ENCODE measurements around the gene ZFP30. TPM values are rescaled to one million over a fixed set of nuclear protein-coding genes. Genes with fewer than 3 reads are reported as not detected.
"Not testable (repeated sequence)": the region's sequence is repeated elsewhere in the genome, so short reads cannot be mapped to it uniquely, and the experiment has no call there.

Gene ZFP30
- total and polyA plus RNA-seq, 4 donors: 2.0 to 20.7 (median 6.7) TPM

DNA sequence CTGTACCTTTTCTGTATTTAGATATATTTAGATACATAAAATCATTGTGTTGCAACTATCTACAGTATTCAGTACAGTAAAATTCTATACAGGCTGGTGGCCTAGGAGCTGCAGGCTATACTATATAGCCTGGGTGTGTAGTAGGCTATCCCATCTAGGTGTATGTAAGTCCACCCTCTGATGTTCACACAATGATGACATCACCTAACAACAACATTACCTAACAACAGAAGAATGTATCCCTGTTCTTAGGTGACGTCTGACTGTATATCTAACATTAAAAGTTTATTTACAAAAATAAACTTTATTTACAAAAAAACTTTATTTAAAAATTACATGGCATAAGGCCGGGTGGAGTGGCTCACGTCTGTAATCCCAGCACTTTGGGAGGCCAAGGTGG is 28.3 kb upstream of the ZFP30 start:
- Histone ChIP-seq H3K9ac (ENCODE audit: insufficient read depth in 1 of 2, low read length in 2 of 2) (no peak overlapping the region), H3K27me3 (ENCODE audit: control insufficient read depth in 3 of 3, insufficient read depth in 3 of 3, low read length in 2 of 3) (no peaks in the 10 kb centered on the region), H3K27ac (ENCODE audit: low read depth in 1 of 2, low read length in 1 of 2) (no peak overlapping the region), H3K4me1 (ENCODE audit: control insufficient read depth in 5 of 5, insufficient read depth in 5 of 5, low read length in 5 of 5) (no peaks in the 10 kb centered on the region), H3K9me3 (ENCODE audit: control insufficient read depth in 4 of 4, insufficient read depth in 3 of 4, low read length in 3 of 4) (peaks cover 3 to 13% (median 7%) of the 10 kb centered on the region in 4 donors), H3K4me3 (no peak overlapping the region), H3K36me3 (ENCODE audit: control insufficient read depth in 4 of 4, insufficient read depth in 4 of 4, low read length in 4 of 4) (peaks cover 2 to 20% (median 12%) of the 10 kb centered on the region in 4 donors)
- ATAC-seq (ENCODE audit: insufficient read depth, low FRiP score) (no peak), DNase-seq (no peak)
- 92 to 93% methylated on average over 3 of the region's 3 CpGs for WGBS, 2 donors
- TF ChIP-seq, protein P1, sequence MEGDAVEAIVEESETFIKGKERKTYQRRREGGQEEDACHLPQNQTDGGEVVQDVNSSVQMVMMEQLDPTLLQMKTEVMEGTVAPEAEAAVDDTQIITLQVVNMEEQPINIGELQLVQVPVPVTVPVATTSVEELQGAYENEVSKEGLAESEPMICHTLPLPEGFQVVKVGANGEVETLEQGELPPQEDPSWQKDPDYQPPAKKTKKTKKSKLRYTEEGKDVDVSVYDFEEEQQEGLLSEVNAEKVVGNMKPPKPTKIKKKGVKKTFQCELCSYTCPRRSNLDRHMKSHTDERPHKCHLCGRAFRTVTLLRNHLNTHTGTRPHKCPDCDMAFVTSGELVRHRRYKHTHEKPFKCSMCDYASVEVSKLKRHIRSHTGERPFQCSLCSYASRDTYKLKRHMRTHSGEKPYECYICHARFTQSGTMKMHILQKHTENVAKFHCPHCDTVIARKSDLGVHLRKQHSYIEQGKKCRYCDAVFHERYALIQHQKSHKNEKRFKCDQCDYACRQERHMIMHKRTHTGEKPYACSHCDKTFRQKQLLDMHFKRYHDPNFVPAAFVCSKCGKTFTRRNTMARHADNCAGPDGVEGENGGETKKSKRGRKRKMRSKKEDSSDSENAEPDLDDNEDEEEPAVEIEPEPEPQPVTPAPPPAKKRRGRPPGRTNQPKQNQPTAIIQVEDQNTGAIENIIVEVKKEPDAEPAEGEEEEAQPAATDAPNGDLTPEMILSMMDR (IDR thresholded peaks at IDR 0.05; ENCODE audit: control extremely low read depth, extremely low read depth): no peak

DNA sequence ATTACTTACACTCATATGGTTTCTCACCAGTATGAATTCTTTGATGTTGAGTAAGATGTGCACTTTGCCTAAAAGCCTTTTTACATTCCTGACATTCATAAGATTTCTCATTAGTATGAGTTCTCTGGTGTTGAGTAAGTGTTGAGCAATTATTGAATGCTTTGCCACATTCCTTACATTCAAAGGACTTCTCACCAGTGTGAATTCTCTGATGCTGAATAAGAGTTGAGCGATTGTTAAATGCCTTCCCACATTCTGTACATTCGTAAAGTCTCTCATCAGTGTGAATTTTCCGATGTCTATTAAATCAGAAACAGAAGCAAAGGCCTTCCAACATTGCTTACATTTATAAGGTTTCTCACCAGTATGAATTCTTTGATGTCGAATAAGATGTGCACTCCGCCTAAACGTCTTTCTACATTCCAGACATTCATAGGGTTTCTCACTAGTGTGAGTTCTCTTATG is 14.2 kb upstream of the ZFP30 start:
- ATAC-seq (ENCODE audit: insufficient read depth, low FRiP score): no peak
- 93 to 95% methylated on average over 6 of the region's 6 CpGs for WGBS, 2 donors
- Histone ChIP-seq H3K27me3 (ENCODE audit: control insufficient read depth in 3 of 3, insufficient read depth in 3 of 3, low read length in 2 of 3) (no peaks in the 10 kb centered on the region), H3K27ac (ENCODE audit: low read depth in 1 of 2, low read length in 1 of 2) (no peak overlapping the region), H3K4me1 (ENCODE audit: control insufficient read depth in 5 of 5, insufficient read depth in 5 of 5, low read length in 5 of 5) (no peaks in the 10 kb centered on the region), H3K4me3 (no peak overlapping the region), H3K36me3 (ENCODE audit: control insufficient read depth in 4 of 4, insufficient read depth in 4 of 4, low read length in 4 of 4) (no peaks in the 10 kb centered on the region), H3K9ac (ENCODE audit: insufficient read depth in 1 of 2, low read length in 2 of 2) (no peak overlapping the region), H3K9me3 (ENCODE audit: control insufficient read depth in 4 of 4, insufficient read depth in 3 of 4, low read length in 3 of 4) (peaks cover 8 to 38% (median 24%) of the 10 kb centered on the region in 4 donors)
- DNase-seq: no peak
- TF ChIP-seq, protein P1 (IDR thresholded peaks at IDR 0.05; ENCODE audit: control extremely low read depth, extremely low read depth): no peak

DNA sequence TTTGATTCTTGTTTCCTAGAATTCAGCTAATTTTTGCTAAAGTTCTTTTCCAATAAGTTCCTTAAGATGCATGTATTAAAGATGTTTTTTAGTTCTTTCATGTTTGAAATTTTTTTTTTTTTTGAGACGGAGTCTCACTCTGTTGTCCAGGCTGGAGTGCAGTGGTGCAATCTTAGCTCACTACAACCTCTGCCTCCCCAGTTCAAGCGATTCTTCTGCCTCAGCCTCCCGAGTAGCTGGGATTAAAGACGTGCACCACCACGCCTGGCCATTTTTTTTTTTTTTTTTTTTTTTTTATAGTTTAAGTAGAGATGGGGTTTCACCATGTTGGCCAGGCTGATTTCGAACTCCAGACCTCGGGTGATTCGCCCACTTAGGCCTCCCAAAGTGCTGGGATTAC is 1.9 kb upstream of the ZFP30 start:
- not testable (repeated sequence) for ATAC-seq (ENCODE audit: insufficient read depth, low FRiP score); H3K27ac ChIP-seq (ENCODE audit: low read depth in 1 of 2, low read length in 1 of 2)
- 93 to 98% methylated on average over 8 of the region's 8 CpGs for WGBS, 2 donors

DNA sequence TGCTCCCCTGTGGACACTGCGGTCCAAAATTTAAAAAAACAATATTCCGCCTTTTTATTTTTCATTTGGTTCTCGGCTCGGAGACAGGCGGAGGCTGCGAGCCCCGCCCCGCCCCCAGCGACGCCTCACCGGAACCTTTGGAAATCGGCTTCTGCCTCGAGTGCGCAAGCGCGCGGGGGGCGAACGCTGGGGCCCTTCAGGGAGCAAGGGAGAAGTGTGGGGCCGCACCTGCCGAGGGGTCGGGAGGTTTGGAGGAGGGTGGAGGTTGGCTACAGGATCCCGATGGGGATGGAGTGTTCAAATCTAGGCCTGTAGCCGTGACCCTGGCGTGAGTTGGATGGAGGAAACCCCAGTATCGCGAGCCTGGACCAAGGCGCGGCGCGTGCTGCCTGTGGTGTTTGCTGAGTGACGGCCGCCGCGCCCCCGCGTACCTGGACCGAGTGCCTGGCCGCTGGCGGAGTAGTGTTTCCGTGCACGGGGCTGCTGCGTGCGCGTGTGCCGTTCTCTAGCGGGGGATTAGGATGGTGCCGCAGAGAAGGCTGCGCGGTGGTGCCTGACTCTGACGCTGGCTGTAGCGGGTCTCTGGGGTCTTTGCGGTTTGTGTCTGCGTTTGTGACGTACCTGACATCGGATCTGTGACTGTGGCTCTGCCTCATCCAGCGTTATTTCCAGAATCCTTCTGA is 565 bp upstream of the ZFP30 start:
- 0 to 1% methylated on average over 55 to 57 of the region's 57 CpGs for WGBS, 2 donors
- DNase-seq (peak; percentile 91 to 92 (median 91)), ATAC-seq (ENCODE audit: insufficient read depth, low FRiP score) (peak; percentile 73)
- H3K9ac ChIP-seq (ENCODE audit: insufficient read depth in 1 of 2, low read length in 2 of 2): peak overlapping the region; percentile 69 to 89
- peaks cover 0 to 20% (median 3%) of the 10 kb centered on the region in 5 donors for H3K4me1 ChIP-seq (ENCODE audit: control insufficient read depth in 5 of 5, insufficient read depth in 5 of 5, low read length in 5 of 5)
- H3K4me3 ChIP-seq: peak overlapping the region; percentile 60
- H3K27ac ChIP-seq (ENCODE audit: low read depth in 1 of 2, low read length in 1 of 2): peak overlapping the region; percentile 89 to 93
- no peaks in the 10 kb centered on the region for H3K27me3 ChIP-seq (ENCODE audit: control insufficient read depth in 3 of 3, insufficient read depth in 3 of 3, low read length in 2 of 3)
- TF ChIP-seq, protein P1 (IDR thresholded peaks at IDR 0.05; ENCODE audit: control extremely low read depth, extremely low read depth): no peak
- peaks cover 0 to 2% (median 0%) of the 10 kb centered on the region in 4 donors for H3K9me3 ChIP-seq (ENCODE audit: control insufficient read depth in 4 of 4, insufficient read depth in 3 of 4, low read length in 3 of 4)
- no peaks in the 10 kb centered on the region for H3K36me3 ChIP-seq (ENCODE audit: control insufficient read depth in 4 of 4, insufficient read depth in 4 of 4, low read length in 4 of 4)

More for the DNA sequence above, 1.9 kb upstream of the ZFP30 start:
- peaks cover 0 to 20% (median 3%) of the 10 kb centered on the region in 5 donors for H3K4me1 ChIP-seq (ENCODE audit: control insufficient read depth in 5 of 5, insufficient read depth in 5 of 5, low read length in 5 of 5)
- not testable (repeated sequence) for DNase-seq; H3K9me3 ChIP-seq (ENCODE audit: control insufficient read depth in 4 of 4, insufficient read depth in 3 of 4, low read length in 3 of 4); H3K36me3 ChIP-seq (ENCODE audit: control insufficient read depth in 4 of 4, insufficient read depth in 4 of 4, low read length in 4 of 4); H3K27me3 ChIP-seq (ENCODE audit: control insufficient read depth in 3 of 3, insufficient read depth in 3 of 3, low read length in 2 of 3); H3K4me3 ChIP-seq; H3K9ac ChIP-seq (ENCODE audit: insufficient read depth in 1 of 2, low read length in 2 of 2)

All from lung (tissue), 12 donors.